ENCODE data around the gene MARK3. TPM values are rescaled to one million over a fixed set of nuclear protein-coding genes. Genes with fewer than 3 reads are reported as not detected.

Gene MARK3
- total and polyA plus RNA-seq, 2 of the 13 experiments (the other 11 are each of a cell fraction or from before 2014, with no cell fraction given) = 47.7 to 56.6 TPM

- Histone ChIP-seq H3K4me2 (ENCODE audit: low read depth, low read length) (peak overlapping the region; percentile 72), H3K27ac (ENCODE audit: extremely low read length, insufficient read depth, low read length) (no peak overlapping the region), H4K20me1 (ENCODE audit: insufficient read depth, low read length) (no peaks in the 10 kb centered on the region), H3K9me3 (ENCODE audit: low read length) (no peaks in the 10 kb centered on the region), H3K36me3 (replicated peaks in 1 of 2; ENCODE audit: control insufficient read depth in 1 of 2, insufficient read depth in 2 of 2, low read length in 2 of 2) (no peaks in the 10 kb centered on the region), H3K27me3 (ENCODE audit: control insufficient read depth in 1 of 2, insufficient read depth in 2 of 2, low read length in 2 of 2) (no peaks in the 10 kb centered on the region; a peak in 1 of 5 replicates), H2AFZ (ENCODE audit: low read length) (no peak overlapping the region), H3K79me2 (ENCODE audit: insufficient read depth, low read length) (no peaks in the 10 kb centered on the region), H3K4me1 (ENCODE audit: insufficient read depth, low read length) (peaks cover 44% of the 10 kb centered on the region), H3K4me3 (replicated peaks in 1 of 3; ENCODE audit: insufficient read depth in 1 of 3, low read depth in 2 of 3, low read length in 3 of 3) (peak overlapping the region; percentile 8 to 54 (median 46); a peak in 5 of 6 replicates), H3K9ac (ENCODE audit: insufficient read depth, low read depth, low read length) (no peak overlapping the region)
- intact Hi-C loops (cut with micrococcal nuclease; ENCODE audit: unreplicated experiment) = no loop called here
- 12% methylated on average over 8 of the region's 9 CpGs for WGBS (ENCODE audit: low lambda C conversion rate)
- no TSS peak for BruUV-seq (replicated peaks)
- ATAC-seq (peak; percentile 73), DNase-seq (ENCODE audit: low spot score) (no peak), FAIRE-seq (no peak)
- in situ Hi-C loops (cut with HindIII; ENCODE audit: extremely low pct_ligation_motif_present, low pct_unique_long_range_greater_than_20kb) = no loop called here
- CTCF ChIA-PET (ENCODE audit: low intra/inter-chr PET ratio, low total read pairs) = no interaction called here
- POLR2A ChIA-PET = interaction anchor here (0.7 to 4.0 kb wide), 5 partner anchors 8 to 22 kb away, joined by 3 to 33 read pairs (median 5); partner anchors contain the start of gene EIF5
- TF ChIP-seq SIN3A (IDR thresholded peaks at IDR 0.05; ENCODE audit: borderline replicate concordance, low read depth, low read length) (no peak), SNAPC4 (CRISPR knock-in tag; IDR thresholded peaks at IDR 0.05) (peak; percentile 90), HDAC2 (CRISPR knock-in tag; IDR thresholded peaks at IDR 0.05) (no peak), ZNF652 (CRISPR knock-in tag; IDR thresholded peaks at IDR 0.05; ENCODE audit: borderline replicate concordance, low read depth) (no peak), TOPORS (CRISPR knock-in tag; IDR thresholded peaks at IDR 0.05) (no peak), NR2F6 (IDR thresholded peaks at IDR 0.05) (peak; percentile 23; the same call in 1 of the 2 replicates), NR2F6 (CRISPR knock-in tag; IDR thresholded peaks at IDR 0.05) (no peak), HNRNPLL (IDR thresholded peaks at IDR 0.05; ENCODE audit: low read depth, low read length, poor library complexity, severe bottlenecking) (no peak), NFIC (IDR thresholded peaks at IDR 0.05; ENCODE audit: low read length) (no peak), NR2F1 (CRISPR knock-in tag; IDR thresholded peaks at IDR 0.05) (peak in 1 of 2 experiments; percentile 63; a peak in 2 of 4 replicates), KLF12 (CRISPR knock-in tag; IDR thresholded peaks at IDR 0.05; ENCODE audit: borderline replicate concordance) (no peak), SIN3B (IDR thresholded peaks at IDR 0.05; ENCODE audit: low read length) (no peak), EHMT2 (IDR thresholded peaks at IDR 0.05; ENCODE audit: borderline replicate concordance, low read depth, low read length) (no peak), EP300 (IDR thresholded peaks at IDR 0.05; ENCODE audit: low read depth in 2 of 2, low read length in 2 of 2) (no peak), EP300 (CRISPR knock-in tag; IDR thresholded peaks at IDR 0.05; ENCODE audit: borderline replicate concordance) (no peak), ZNF558 (CRISPR knock-in tag; IDR thresholded peaks at IDR 0.05; ENCODE audit: borderline replicate concordance) (no peak), GTF3A (CRISPR knock-in tag; conservative IDR thresholded peaks at IDR 0.05) (no peak), CHD2 (IDR thresholded peaks at IDR 0.05; ENCODE audit: low read depth, low read length) (no peak), SMAD1 (CRISPR knock-in tag; IDR thresholded peaks at IDR 0.05; ENCODE audit: borderline replicate concordance, low read depth) (no peak)
- TF ChIP-seq, protein P1, sequence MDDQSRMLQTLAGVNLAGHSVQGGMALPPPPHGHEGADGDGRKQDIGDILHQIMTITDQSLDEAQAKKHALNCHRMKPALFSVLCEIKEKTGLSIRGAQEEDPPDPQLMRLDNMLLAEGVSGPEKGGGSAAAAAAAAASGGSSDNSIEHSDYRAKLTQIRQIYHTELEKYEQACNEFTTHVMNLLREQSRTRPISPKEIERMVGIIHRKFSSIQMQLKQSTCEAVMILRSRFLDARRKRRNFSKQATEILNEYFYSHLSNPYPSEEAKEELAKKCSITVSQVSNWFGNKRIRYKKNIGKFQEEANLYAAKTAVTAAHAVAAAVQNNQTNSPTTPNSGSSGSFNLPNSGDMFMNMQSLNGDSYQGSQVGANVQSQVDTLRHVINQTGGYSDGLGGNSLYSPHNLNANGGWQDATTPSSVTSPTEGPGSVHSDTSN (CRISPR knock-in tag; IDR thresholded peaks at IDR 0.05; ENCODE audit: borderline replicate concordance) = no peak
Observed at GRCh38 chr14:103356024-103356682, 29.1 kb upstream of the MARK3 start.
